ENCODE data around the gene METTL6.

DNA sequence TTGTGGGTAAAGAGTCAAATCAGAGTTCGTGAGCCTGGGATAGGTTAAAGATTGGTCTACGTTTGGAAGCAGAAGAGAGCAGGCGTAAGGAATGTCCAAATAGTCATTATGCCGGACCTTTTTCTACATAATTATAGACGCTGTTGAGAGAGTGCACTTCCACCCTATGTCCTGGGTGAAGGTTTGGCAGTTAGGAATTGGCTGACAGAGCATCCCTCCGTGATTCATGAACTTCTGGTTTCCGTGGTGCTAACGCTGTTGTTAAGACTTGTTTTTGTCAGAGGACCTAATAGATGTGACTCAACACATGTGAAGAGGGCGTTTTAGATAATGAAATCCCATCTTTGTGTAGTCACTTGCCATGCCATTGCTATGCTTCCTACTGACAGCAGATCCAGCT, 1.2 kb upstream of the METTL6 start:
- TF ChIP-seq, protein P1, sequence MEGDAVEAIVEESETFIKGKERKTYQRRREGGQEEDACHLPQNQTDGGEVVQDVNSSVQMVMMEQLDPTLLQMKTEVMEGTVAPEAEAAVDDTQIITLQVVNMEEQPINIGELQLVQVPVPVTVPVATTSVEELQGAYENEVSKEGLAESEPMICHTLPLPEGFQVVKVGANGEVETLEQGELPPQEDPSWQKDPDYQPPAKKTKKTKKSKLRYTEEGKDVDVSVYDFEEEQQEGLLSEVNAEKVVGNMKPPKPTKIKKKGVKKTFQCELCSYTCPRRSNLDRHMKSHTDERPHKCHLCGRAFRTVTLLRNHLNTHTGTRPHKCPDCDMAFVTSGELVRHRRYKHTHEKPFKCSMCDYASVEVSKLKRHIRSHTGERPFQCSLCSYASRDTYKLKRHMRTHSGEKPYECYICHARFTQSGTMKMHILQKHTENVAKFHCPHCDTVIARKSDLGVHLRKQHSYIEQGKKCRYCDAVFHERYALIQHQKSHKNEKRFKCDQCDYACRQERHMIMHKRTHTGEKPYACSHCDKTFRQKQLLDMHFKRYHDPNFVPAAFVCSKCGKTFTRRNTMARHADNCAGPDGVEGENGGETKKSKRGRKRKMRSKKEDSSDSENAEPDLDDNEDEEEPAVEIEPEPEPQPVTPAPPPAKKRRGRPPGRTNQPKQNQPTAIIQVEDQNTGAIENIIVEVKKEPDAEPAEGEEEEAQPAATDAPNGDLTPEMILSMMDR (conservative IDR thresholded peaks at IDR 0.05; ENCODE audit: low read depth, low read length), result no peak
- TF ChIP-seq EZH2 (IDR thresholded peaks at IDR 0.05; ENCODE audit: borderline replicate concordance, low read depth, low read length, poor library complexity, severe bottlenecking), result no peak

Data from A673 (cell line).